Mucosa of rectum (tissue), 2 donors: ENCODE measurements around the gene ZER1.

Experiments
- H3K27ac ChIP-seq, 2 donors: one replicate each; pipeline ENCODE4 v1.7.0; 2013; ENCODE audit warnings: inconsistent platforms in 2 of 2, low read depth in 2 of 2, low read length in 2 of 2
- H3K27me3 ChIP-seq, 2 donors: one replicate each; pipeline ENCODE4 v1.7.0; 2013; ENCODE audit warnings: low read length in 2 of 2; ENCODE audit not compliant: control insufficient read depth in 2 of 2, insufficient read depth in 2 of 2
- H3K36me3 ChIP-seq, 2 donors: one replicate each; pipeline ENCODE4 v1.7.0; 2013; ENCODE audit warnings: low read length in 2 of 2; ENCODE audit not compliant: control insufficient read depth in 2 of 2, insufficient read depth in 2 of 2
- H3K4me1 ChIP-seq, 2 donors: one replicate each; pipeline ENCODE4 v1.7.0; 2013; ENCODE audit warnings: low read length in 2 of 2, mild to moderate bottlenecking in 1 of 2; ENCODE audit not compliant: control insufficient read depth in 2 of 2, insufficient read depth in 2 of 2
- H3K4me3 ChIP-seq, 2 donors: one replicate each; pipeline ENCODE4 v1.7.0; 2013; ENCODE audit warnings: low read length in 2 of 2
- H3K9ac ChIP-seq, 2 donors: one replicate each; pipeline ENCODE4 v1.7.0; 2013; ENCODE audit warnings: low read length in 2 of 2, low read depth in 1 of 2, mild to moderate bottlenecking in 1 of 2
- H3K9me3 ChIP-seq, 2 donors: one replicate each; pipeline ENCODE4 v1.7.0; 2013; ENCODE audit warnings: low read length in 2 of 2; ENCODE audit not compliant: control insufficient read depth in 2 of 2
- donor health status: healthy.
- donor health status: Normal muscosa, but diverticular disease.

Gene ZER1

DNA sequence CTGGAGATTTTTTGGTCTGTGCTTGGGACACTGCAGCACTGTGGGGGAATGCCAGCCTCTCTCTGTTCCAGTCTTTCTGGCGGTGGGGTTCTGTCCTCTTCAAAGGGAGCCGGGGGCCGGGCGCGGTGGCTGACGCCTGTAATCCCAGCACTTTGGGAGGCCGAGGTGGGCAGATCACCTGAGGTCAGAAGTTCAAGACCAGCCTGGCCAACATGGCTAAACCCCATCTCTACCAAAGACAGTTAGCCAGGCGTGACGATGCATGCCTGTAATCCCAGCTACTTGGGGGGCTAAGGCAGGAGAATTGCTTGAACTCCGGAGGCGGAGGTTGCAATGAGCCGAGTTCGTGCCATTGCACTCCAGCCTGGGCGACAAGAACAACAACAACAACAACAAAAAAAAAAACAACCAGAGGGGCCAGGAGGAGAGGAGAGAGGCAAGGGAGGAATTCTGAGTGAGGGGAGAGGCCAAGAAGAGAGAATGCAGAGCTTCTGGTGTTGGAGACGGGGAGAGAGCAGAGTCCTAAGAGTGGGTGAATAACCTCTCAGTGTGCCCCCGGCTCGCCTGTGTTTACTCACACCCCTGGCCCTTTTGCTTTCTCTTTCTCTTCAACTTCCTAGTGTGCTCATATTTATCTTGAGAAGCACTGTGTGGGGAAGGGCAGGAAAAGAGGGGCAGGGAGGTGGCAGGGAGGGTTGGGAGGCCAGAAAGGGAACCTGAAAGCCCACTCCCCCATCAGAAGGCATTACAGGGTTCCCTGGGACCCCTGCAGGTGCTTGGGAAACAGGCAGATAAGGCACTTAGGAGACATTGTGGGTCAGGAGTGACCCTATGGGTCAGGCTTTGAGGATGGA, 85.9 kb downstream of the ZER1 start:
- no peaks in the 10 kb centered on the region for H3K9me3 ChIP-seq
- peaks cover 35 to 39% of the 10 kb centered on the region in 2 donors for H3K4me1 ChIP-seq
- H3K4me3 ChIP-seq = peak overlapping the region; percentile 79 to 93
- H3K27me3 ChIP-seq = no peaks in the 10 kb centered on the region
- H3K36me3 ChIP-seq = no peaks in the 10 kb centered on the region
- peak overlapping the region; percentile 96 to 99 for H3K27ac ChIP-seq
- peak overlapping the region; percentile 84 to 98 for H3K9ac ChIP-seq

DNA sequence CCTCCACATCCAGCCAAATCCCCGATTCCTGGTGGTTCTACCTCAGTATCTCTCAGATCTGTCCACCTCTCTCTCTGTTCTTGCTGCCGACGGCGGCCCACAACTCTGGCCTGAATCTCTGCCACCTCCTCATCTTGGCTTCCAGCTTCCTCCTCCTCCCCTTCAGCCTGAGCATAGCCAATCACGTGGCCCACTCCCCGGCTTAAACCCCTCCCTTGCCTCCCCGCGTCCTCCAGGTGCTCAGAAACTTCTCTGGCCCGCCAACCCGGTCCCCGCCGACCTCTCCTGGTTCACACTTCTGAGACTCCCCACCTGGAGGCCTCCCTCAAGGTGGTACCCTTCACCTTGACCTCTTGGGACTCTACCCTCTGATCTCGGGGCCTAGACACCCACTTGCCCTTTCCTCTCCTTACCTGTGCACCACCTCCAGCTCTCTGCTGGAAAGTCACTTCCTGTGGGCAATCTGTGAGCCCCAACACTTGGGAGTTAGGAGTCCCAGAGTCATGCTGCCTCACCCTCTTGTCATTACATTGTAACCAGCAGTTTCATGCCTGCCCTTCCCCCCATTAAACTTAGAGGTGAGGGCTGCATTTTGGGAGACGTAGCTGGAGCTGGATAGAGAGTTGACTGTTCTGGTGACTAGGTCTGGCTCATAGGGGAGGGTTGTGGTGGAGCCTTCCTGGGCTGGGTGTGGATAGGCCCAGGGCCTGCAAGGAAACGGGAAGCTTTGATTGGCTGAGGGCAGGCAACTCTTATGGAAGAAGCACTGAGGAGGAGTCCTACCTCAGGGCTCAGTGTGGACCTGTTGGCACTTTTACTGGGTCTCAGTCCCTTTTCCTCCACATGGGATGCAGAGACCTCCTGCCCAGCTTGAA, 87.2 kb downstream of the ZER1 start:
- H3K9me3 ChIP-seq = no peaks in the 10 kb centered on the region
- H3K36me3 ChIP-seq = no peaks in the 10 kb centered on the region
- peaks cover 32 to 34% of the 10 kb centered on the region in 2 donors for H3K4me1 ChIP-seq
- peak overlapping the region; percentile 79 to 93 for H3K4me3 ChIP-seq
- H3K27me3 ChIP-seq = no peaks in the 10 kb centered on the region
- peak overlapping the region; percentile 96 to 99 for H3K27ac ChIP-seq
- H3K9ac ChIP-seq = peak overlapping the region; percentile 84 to 98

DNA sequence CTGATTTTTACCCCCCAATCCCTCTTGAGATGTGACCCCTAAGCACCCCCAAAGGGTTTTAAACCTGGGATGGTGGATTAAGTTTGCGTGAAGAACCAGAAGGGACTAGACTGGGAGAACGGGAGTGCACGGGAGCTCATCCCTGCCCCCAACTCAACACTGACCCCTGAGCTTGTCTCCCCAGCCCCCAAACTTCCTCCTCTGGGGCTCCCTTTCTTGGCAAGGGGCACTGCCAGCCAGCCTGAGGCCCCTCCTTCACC, 87.7 kb downstream of the ZER1 start:
- peak overlapping the region; percentile 96 to 99 for H3K27ac ChIP-seq
- peaks cover 32 to 34% of the 10 kb centered on the region in 2 donors for H3K4me1 ChIP-seq
- peak overlapping the region; percentile 84 to 98 for H3K9ac ChIP-seq
- peak overlapping the region; percentile 79 to 93 for H3K4me3 ChIP-seq
- H3K9me3 ChIP-seq = no peaks in the 10 kb centered on the region
- H3K27me3 ChIP-seq = no peaks in the 10 kb centered on the region
- H3K36me3 ChIP-seq = no peaks in the 10 kb centered on the region

DNA sequence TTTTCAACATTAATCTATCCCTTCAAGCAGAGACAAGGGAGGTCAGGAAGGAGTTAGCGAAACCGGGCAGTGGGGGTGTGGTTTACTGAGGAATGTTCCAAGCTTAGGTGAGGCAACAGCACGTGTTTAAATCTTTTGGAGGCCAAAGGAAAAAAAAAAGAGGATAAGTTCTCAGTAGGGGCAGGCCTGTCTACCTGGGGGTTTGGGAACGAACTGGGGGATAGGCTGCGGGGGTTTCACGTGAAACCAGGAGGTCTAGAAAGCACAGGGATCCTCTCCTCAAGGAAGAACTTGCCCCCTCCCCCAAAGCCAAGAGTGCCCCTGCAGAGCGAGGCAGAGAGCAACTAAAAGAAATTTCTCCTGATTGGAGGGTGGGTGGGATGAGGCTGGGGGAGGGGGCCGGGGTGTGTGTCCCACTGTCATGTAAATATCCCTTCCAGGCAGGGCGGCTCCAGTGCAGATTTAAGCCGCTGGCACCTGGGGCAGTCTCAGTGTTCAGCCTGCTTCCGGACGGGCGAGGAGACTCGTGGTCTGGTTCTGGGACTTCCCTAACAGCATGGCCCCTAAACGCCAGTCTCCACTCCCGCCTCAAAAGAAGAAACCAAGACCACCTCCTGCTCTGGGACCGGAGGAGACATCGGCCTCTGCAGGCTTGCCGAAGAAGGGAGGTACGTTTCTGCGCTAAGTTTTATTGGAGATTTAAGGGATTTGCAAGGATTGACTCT, 88.2 kb downstream of the ZER1 start:
- Histone ChIP-seq H3K4me3 (peak overlapping the region; percentile 79 to 93), H3K27ac (peak overlapping the region; percentile 96 to 99), H3K36me3 (no peaks in the 10 kb centered on the region), H3K27me3 (no peaks in the 10 kb centered on the region), H3K4me1 (peaks cover 32 to 34% of the 10 kb centered on the region in 2 donors), H3K9me3 (no peaks in the 10 kb centered on the region), H3K9ac (peak overlapping the region; percentile 84 to 98)
